H9 (cell line): Measurements from ENCODE around the gene PDE6H. TPM values are rescaled to one million over a fixed set of nuclear protein-coding genes. Genes with fewer than 3 reads are reported as not detected.

Experiments
- DNase-seq: peaks from one replicate; pipeline ENCODE4 v3.0.0-alpha.2; 2017
- H2AFZ ChIP-seq: one replicate; pipeline ENCODE4 v1.6.1; 2013; ENCODE audit warnings: mild to moderate bottlenecking, low read length, control low read depth, moderate library complexity
- H2AK5ac ChIP-seq: 2 replicates; pipeline ENCODE4 v1.6.1; 2013; ENCODE audit warnings: low read length, control low read depth, mixed read lengths; ENCODE audit not compliant: insufficient read length
- H2BK120ac ChIP-seq: one replicate; pipeline ENCODE4 v1.6.1; 2013; ENCODE audit warnings: low read depth, mild to moderate bottlenecking, low read length, control low read depth, inconsistent platforms; ENCODE audit not compliant: poor library complexity, severe bottlenecking
- H2BK12ac ChIP-seq: 2 replicates; pipeline ENCODE4 v1.6.1; 2013; ENCODE audit warnings: low read length, control low read depth, mixed read lengths, low read depth; ENCODE audit not compliant: insufficient read length
- H2BK15ac ChIP-seq: 2 replicates; pipeline ENCODE4 v1.6.1; 2013; ENCODE audit warnings: low read depth, low read length, control low read depth
- H2BK20ac ChIP-seq: one replicate; pipeline ENCODE4 v1.6.1; 2013; ENCODE audit warnings: low read depth, mild to moderate bottlenecking, low read length, control low read depth, inconsistent platforms; ENCODE audit not compliant: poor library complexity, severe bottlenecking
- H2BK5ac ChIP-seq: 2 replicates; pipeline ENCODE4 v1.6.1; 2013; ENCODE audit warnings: low read length, control low read depth, mixed read lengths; ENCODE audit not compliant: insufficient read length
- H3K14ac ChIP-seq: 2 replicates; pipeline ENCODE4 v1.6.1; 2013; ENCODE audit warnings: low read length, control low read depth; ENCODE audit not compliant: insufficient read depth
- H3K18ac ChIP-seq: 2 replicates; pipeline ENCODE4 v1.6.1; 2013; ENCODE audit warnings: low read depth, mild to moderate bottlenecking, mixed read lengths, low read length, control low read depth; ENCODE audit not compliant: insufficient read length
- H3K23ac ChIP-seq: 2 replicates; pipeline ENCODE4 v1.6.1; 2013; ENCODE audit warnings: low read length, control low read depth, mixed read lengths, low read depth; ENCODE audit not compliant: insufficient read length
- H3K23me2 ChIP-seq: 2 replicates; pipeline ENCODE4 v1.6.1; 2013; ENCODE audit warnings: low read depth, mild to moderate bottlenecking, mixed read lengths, low read length, control low read depth; ENCODE audit not compliant: insufficient read length, poor library complexity, severe bottlenecking
- H3K27ac ChIP-seq: 2 replicates; pipeline ENCODE4 v1.5.1; 2013; ENCODE audit warnings: low read length, control low read depth, mixed read lengths, low read depth; ENCODE audit not compliant: insufficient read length
- H3K27me3 ChIP-seq: 2 replicates; pipeline ENCODE4 v1.6.1; 2013; ENCODE audit warnings: low read length, control low read depth, inconsistent platforms; ENCODE audit not compliant: insufficient read depth
- H3K4ac ChIP-seq: 2 replicates; pipeline ENCODE4 v1.6.1; 2013; ENCODE audit warnings: low read depth, mild to moderate bottlenecking, control low read depth, inconsistent platforms, low read length, moderate library complexity
- H3K4me1 ChIP-seq: 2 replicates; pipeline ENCODE4 v1.6.1; 2013; ENCODE audit warnings: low read length, control low read depth, inconsistent platforms; ENCODE audit not compliant: insufficient read depth
- H3K4me2 ChIP-seq: 2 replicates; pipeline ENCODE4 v1.6.1; 2013; ENCODE audit warnings: low read length, control low read depth, mixed read lengths; ENCODE audit not compliant: insufficient read length, insufficient read depth
- H3K56ac ChIP-seq: 2 replicates; pipeline ENCODE4 v1.6.1; 2013; ENCODE audit warnings: low read depth, mild to moderate bottlenecking, mixed read lengths, low read length, control low read depth; ENCODE audit not compliant: insufficient read length
- H3K79me1 ChIP-seq: 2 replicates; pipeline ENCODE4 v1.6.1; 2013; ENCODE audit warnings: low read depth, mild to moderate bottlenecking, moderate library complexity, low read length, control low read depth, inconsistent platforms; ENCODE audit not compliant: insufficient read depth, poor library complexity, severe bottlenecking
- H3K79me2 ChIP-seq: 2 replicates; pipeline ENCODE4 v1.6.1; 2013; ENCODE audit warnings: low read length, control low read depth, inconsistent platforms; ENCODE audit not compliant: insufficient read depth
- H3K9ac ChIP-seq: 2 replicates; pipeline ENCODE4 v1.6.1; 2013; ENCODE audit warnings: low read length, control low read depth, mixed read lengths; ENCODE audit not compliant: insufficient read length; ENCODE audit errors: extremely low read depth
- H3K9me3 ChIP-seq: one replicate; pipeline ENCODE4 v1.6.1; 2013; ENCODE audit warnings: low read depth, low read length, inconsistent platforms; ENCODE audit not compliant: control insufficient read depth
- H3T11ph ChIP-seq: one replicate; pipeline ENCODE4 v1.6.1; 2013; ENCODE audit warnings: mild to moderate bottlenecking, low read length, control low read depth, inconsistent platforms
- H4K20me1 ChIP-seq: one replicate; pipeline ENCODE4 v1.6.1; 2013; ENCODE audit not compliant: control insufficient read depth, insufficient read length, insufficient read depth
- H4K5ac ChIP-seq: 2 replicates; pipeline ENCODE4 v1.6.1; 2013; ENCODE audit warnings: low read depth, mild to moderate bottlenecking, mixed read lengths, low read length, control low read depth; ENCODE audit not compliant: insufficient read length
- H4K8ac ChIP-seq: replicated peaks from 2 replicates; pipeline ENCODE4 v1.6.1; 2013; ENCODE audit warnings: low read length, control low read depth, mixed read lengths, low read depth; ENCODE audit not compliant: insufficient read length
- H4K91ac ChIP-seq: 2 replicates; pipeline ENCODE4 v1.6.1; 2013; ENCODE audit warnings: low read depth, mild to moderate bottlenecking, moderate library complexity, mixed read lengths, low read length, control low read depth; ENCODE audit not compliant: insufficient read length
- H3K27ac Mint-ChIP-seq, 3 experiments: 2 replicates in 2 of 3; 3 replicates in 1 of 3; pipeline ENCODE4 v1.8.0; 2020 to 2021; ENCODE audit warnings: mixed read lengths in 3 of 3, mild to moderate bottlenecking in 1 of 3, moderate library complexity in 1 of 3
- H3K27me3 Mint-ChIP-seq: 2 replicates; pipeline ENCODE4 v1.8.0; 2021; ENCODE audit warnings: low read depth, mild to moderate bottlenecking, moderate library complexity, mixed read lengths
- H3K36me3 Mint-ChIP-seq, 3 experiments: 2 replicates in 2 of 3; 3 replicates in 1 of 3; pipeline ENCODE4 v1.8.0; 2020 to 2021; ENCODE audit warnings: low read depth in 3 of 3, mixed read lengths in 3 of 3; ENCODE audit not compliant: insufficient read depth in 1 of 3
- H3K4me1 Mint-ChIP-seq, 2 experiments: 2 replicates each; pipeline ENCODE4 v1.8.0; 2020; ENCODE audit warnings: mixed read lengths in 2 of 2
- H3K4me3 Mint-ChIP-seq, 2 experiments: 2 replicates in 1 of 2; 3 replicates in 1 of 2; pipeline ENCODE4 v1.8.0; 2020 to 2021; ENCODE audit warnings: mild to moderate bottlenecking in 2 of 2, mixed read lengths in 2 of 2, moderate library complexity in 1 of 2
- H3K9me3 Mint-ChIP-seq, 2 experiments: 2 replicates in 1 of 2; 3 replicates in 1 of 2; pipeline ENCODE4 v1.8.0; 2020; ENCODE audit warnings: mild to moderate bottlenecking in 2 of 2, mixed read lengths in 2 of 2, moderate library complexity in 1 of 2
- CTCF ChIP-seq: fragments of 200-600 bp; sonication (generic); conservative IDR thresholded peaks from 3 replicates; pipeline ENCODE4 v1.8.0; 2021; ENCODE audit warnings: antibody characterized with exemption, mild to moderate bottlenecking
- WGBS: extraction: QIAGEN DNeasy Blood & Tissue Kit; methylation state at CpG from one replicate; pipeline ENCODE4 v1.1.7; 2013; ENCODE audit warnings: missing lambda C conversion rate, low lambda C conversion rate, mixed read lengths; ENCODE audit not compliant: insufficient read length; ENCODE audit errors: extremely low coverage; 5-methylcytosine and 5-hydroxymethylcytosine counted together
- total RNA-seq: library from RNA; stranded (reverse); gene quantifications from 2 replicates; pipeline ENCODE4 v1.2.1, GENCODE V29; 2021

The PDE6H gene
- total RNA-seq, 1 experiment from 2014 or later: not detected

GRCh38 chr12:14958361-14959125 lies 14.3 kb upstream of the PDE6H start:
- Histone ChIP-seq H3K9ac (no peak overlapping the region), H3K4me1 (peaks cover 8% of the 10 kb centered on the region)
- WGBS: no CpG with 5 or more reads among the region's 11 CpGs

More at GRCh38 chr12:14958361-14959125, 14.3 kb upstream of the PDE6H start:
- H3K4ac ChIP-seq: no peak overlapping the region
- no peaks in the 10 kb centered on the region for H3K79me1 ChIP-seq
- H2AK5ac ChIP-seq: no peak overlapping the region
- no peak for TF ChIP-seq CTCF
- Mint-ChIP-seq H3K9me3 (no peaks in the 10 kb centered on the region), H3K4me3 (no peak overlapping the region), H3K27ac (no peak overlapping the region), H3K4me1 (peaks cover 12 to 13% of the 10 kb centered on the region in 2 experiments), H3K36me3 (no peaks in the 10 kb centered on the region), H3K27me3 (no peaks in the 10 kb centered on the region)
- no peak overlapping the region for H3K4me2 ChIP-seq
- H4K91ac ChIP-seq: no peak overlapping the region
- H3K23ac ChIP-seq: no peak overlapping the region
- no peak overlapping the region for H4K8ac ChIP-seq
- H3K27me3 ChIP-seq: no peaks in the 10 kb centered on the region
- H4K20me1 ChIP-seq: no peaks in the 10 kb centered on the region
- no peak overlapping the region for H2BK12ac ChIP-seq
- no peak overlapping the region for H3T11ph ChIP-seq
- no peaks in the 10 kb centered on the region for H3K9me3 ChIP-seq
- no peak overlapping the region for H2BK5ac ChIP-seq
- H2AFZ ChIP-seq: no peak overlapping the region
- no peak overlapping the region for H3K27ac ChIP-seq
- H3K14ac ChIP-seq: no peak overlapping the region
- H2BK15ac ChIP-seq: no peak overlapping the region
- no peak for DNase-seq
- H4K5ac ChIP-seq: no peak overlapping the region
- H2BK20ac ChIP-seq: no peak overlapping the region
- H3K79me2 ChIP-seq: no peaks in the 10 kb centered on the region
- no peak overlapping the region for H3K56ac ChIP-seq
- H3K18ac ChIP-seq: no peak overlapping the region
- no peaks in the 10 kb centered on the region for H3K23me2 ChIP-seq
- no peak overlapping the region for H2BK120ac ChIP-seq
